Osteocyte (in vitro differentiated cells): ENCODE results near the gene NACC2. TPM values are rescaled to one million over a fixed set of nuclear protein-coding genes. Genes with fewer than 3 reads are reported as not detected.

ENCODE experiments used
- DNase-seq: peaks from one replicate; pipeline ENCODE4 v3.0.0; 2021; ENCODE audit warnings: mixed read lengths; ENCODE audit not compliant: unreplicated experiment; ENCODE audit errors: extremely low spot score
- H3K27ac Mint-ChIP-seq: one replicate; pipeline ENCODE4 v1.8.0; 2021; ENCODE audit warnings: mild to moderate bottlenecking, mixed read lengths; ENCODE audit not compliant: unreplicated experiment
- H3K27me3 Mint-ChIP-seq: one replicate; pipeline ENCODE4 v1.8.0; 2021; ENCODE audit warnings: mixed read lengths; ENCODE audit not compliant: unreplicated experiment
- H3K36me3 Mint-ChIP-seq: one replicate; pipeline ENCODE4 v1.8.0; 2021; ENCODE audit warnings: mixed read lengths; ENCODE audit not compliant: unreplicated experiment
- H3K4me1 Mint-ChIP-seq: one replicate; pipeline ENCODE4 v1.8.0; 2021; ENCODE audit warnings: mixed read lengths; ENCODE audit not compliant: unreplicated experiment
- H3K4me3 Mint-ChIP-seq: one replicate; pipeline ENCODE4 v1.8.0; 2021; ENCODE audit warnings: mild to moderate bottlenecking, moderate library complexity, mixed read lengths; ENCODE audit not compliant: unreplicated experiment
- H3K9me3 Mint-ChIP-seq: one replicate; pipeline ENCODE4 v1.8.0; 2021; ENCODE audit warnings: mixed read lengths; ENCODE audit not compliant: unreplicated experiment
- total RNA-seq: library from RNA; stranded (reverse); gene quantifications from 2 replicates; pipeline ENCODE4 v1.2.1, GENCODE V29; 2021
- TF ChIP-seq, protein P1 (sequence below): fragments of 200-600 bp; sonication (generic); IDR thresholded peaks from 2 replicates; pipeline ENCODE4 v1.5.0; 2021; ENCODE audit warnings: antibody characterized with exemption, mild to moderate bottlenecking, moderate library complexity

NACC2 gene
- total RNA-seq, 1 donor from 2014 or later: 40.1 TPM

DNA sequence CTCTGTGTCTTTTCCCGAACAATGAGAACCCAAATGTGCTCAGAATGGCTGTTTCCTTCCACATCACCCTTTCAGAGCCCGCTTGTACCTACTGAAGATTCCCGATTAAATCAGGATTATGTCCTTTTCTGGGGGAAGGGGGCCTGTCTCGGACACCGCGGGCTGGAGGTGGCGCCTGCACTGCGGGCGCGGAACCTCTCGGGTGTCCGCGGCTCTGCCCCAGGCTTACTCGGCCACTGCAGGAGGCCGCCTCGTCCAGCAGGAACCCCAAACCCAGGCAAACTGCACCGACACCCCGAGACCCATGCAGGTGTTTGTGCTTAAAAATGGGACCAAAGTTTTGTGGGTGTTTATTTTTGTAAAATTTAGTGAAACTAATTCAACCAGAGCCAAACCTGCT is 32.2 kb upstream of the NACC2 start:
- TF ChIP-seq, protein P1, sequence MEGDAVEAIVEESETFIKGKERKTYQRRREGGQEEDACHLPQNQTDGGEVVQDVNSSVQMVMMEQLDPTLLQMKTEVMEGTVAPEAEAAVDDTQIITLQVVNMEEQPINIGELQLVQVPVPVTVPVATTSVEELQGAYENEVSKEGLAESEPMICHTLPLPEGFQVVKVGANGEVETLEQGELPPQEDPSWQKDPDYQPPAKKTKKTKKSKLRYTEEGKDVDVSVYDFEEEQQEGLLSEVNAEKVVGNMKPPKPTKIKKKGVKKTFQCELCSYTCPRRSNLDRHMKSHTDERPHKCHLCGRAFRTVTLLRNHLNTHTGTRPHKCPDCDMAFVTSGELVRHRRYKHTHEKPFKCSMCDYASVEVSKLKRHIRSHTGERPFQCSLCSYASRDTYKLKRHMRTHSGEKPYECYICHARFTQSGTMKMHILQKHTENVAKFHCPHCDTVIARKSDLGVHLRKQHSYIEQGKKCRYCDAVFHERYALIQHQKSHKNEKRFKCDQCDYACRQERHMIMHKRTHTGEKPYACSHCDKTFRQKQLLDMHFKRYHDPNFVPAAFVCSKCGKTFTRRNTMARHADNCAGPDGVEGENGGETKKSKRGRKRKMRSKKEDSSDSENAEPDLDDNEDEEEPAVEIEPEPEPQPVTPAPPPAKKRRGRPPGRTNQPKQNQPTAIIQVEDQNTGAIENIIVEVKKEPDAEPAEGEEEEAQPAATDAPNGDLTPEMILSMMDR: no peak
- DNase-seq: no peak
- H3K9me3 Mint-ChIP-seq: peaks cover 5% of the 10 kb centered on the region
- no peaks in the 10 kb centered on the region for H3K36me3 Mint-ChIP-seq
- H3K27ac Mint-ChIP-seq: no peak overlapping the region
- H3K27me3 Mint-ChIP-seq: peaks cover 14% of the 10 kb centered on the region
- peaks cover 1% of the 10 kb centered on the region for H3K4me1 Mint-ChIP-seq
- H3K4me3 Mint-ChIP-seq: no peak overlapping the region

DNA sequence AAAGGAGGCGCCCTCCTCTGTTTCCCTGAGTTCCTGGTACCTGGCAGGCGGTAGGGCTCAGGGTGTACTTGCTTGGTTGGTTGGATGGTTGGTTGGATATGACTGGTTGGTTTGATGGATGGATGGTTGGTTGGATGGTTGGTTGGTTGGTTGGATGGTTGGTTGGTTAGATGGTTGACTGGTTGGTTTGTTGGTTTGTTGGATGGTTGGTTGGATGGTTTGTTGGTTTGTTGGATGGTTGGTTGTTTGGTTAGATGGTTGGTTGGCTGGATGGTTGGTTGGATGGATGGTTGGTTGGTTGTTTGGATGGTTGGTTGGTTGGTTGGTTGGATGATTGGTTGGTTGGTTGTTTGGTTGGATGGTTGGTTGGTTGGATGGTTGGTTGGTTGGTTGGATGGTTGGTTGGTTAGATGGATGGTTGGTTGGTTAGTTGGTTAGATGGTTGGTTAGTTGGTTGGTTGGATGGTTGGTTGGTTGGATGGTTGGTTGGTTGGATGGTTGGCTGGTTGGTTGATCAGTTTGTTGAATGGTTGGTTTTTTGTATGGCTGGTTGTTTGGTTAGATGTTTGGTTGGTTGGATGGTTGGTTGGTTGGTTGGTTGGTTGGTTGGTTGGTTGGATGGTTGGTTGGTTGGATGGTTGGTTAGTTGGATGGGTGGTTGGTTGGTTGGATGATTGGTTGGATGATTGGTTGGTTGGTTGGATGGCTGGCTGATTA is 30.0 kb upstream of the NACC2 start:
- peaks cover 11% of the 10 kb centered on the region for H3K27me3 Mint-ChIP-seq
- H3K27ac Mint-ChIP-seq: no peak overlapping the region
- no peak for DNase-seq
- H3K4me3 Mint-ChIP-seq: no peak overlapping the region
- H3K4me1 Mint-ChIP-seq: peaks cover 1% of the 10 kb centered on the region
- peaks cover 5% of the 10 kb centered on the region for H3K9me3 Mint-ChIP-seq
- TF ChIP-seq, protein P1: no peak
- no peaks in the 10 kb centered on the region for H3K36me3 Mint-ChIP-seq

DNA sequence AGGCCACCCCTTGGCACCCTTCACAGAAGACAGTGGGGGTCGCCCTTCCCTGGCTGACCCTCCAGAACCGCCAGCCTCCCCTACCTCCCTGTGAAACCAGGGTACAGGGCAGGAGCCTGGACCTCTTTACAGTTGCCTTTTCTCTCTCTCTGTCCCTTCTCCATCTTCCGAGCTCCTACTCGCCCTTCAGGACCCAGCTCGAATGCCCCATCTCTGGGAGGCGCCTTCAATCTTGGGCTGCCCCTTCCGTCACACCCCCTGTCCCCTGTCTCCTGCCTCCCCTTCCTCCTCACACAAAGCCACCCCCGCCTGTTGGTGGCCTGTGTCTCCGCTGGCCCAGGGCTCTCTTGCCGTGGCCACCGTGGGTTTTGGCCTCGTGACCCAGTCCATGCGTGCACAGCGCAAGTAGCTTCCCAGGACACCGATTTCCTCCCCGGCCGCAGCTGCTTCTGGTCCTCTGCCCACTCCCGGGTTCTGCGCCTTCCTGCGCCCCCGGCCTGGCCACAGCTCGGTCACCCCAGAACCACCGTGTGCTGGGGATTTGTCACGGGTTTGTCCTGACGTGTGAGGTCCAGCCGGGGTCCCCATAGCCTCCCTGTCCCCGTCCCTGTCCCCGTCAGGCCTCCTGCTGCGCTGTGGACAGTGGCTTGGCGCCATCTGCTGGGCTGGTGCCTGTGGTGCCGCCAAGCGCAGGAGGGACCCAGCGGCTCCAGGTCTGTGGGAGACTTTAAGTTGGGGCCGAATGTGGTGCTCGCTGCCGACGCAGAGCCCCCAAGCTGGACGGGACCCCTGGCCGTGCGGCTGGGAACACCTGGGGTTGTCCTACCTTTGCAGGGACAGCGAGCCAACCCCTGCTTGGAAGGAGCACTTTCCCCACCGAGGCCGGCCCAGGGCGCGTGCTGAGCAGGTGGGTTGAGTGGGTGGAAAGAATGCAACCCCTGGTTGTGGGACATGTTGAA is 27.6 kb upstream of the NACC2 start:
- H3K4me1 Mint-ChIP-seq: peaks cover 1% of the 10 kb centered on the region
- TF ChIP-seq, protein P1: peak; percentile 98
- DNase-seq: no peak
- peaks cover 3% of the 10 kb centered on the region for H3K27me3 Mint-ChIP-seq
- H3K36me3 Mint-ChIP-seq: no peaks in the 10 kb centered on the region
- peaks cover 5% of the 10 kb centered on the region for H3K9me3 Mint-ChIP-seq
- H3K27ac Mint-ChIP-seq: no peak overlapping the region
- no peak overlapping the region for H3K4me3 Mint-ChIP-seq

DNA sequence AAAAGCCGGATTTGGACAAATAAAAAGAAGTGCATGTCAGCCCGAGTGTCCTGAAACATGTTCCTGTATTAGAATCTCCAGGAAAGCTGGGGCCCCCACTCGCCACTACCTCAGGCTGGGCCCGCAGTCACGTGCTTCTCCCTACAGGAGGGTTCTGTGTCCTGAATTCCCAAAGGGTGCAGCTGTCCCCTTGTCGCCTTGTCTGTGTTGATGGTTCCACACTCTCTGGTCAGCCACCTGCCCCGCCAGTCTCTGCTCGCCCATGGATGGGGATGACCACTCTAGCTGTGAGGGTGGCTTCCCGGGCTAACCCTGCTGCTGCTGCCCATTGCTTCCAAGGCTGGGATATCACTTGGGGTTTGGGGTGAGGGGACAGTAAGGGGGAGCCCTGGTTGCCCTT is 26.7 kb upstream of the NACC2 start:
- peaks cover 5% of the 10 kb centered on the region for H3K9me3 Mint-ChIP-seq
- no peak overlapping the region for H3K4me3 Mint-ChIP-seq
- H3K27me3 Mint-ChIP-seq: no peaks in the 10 kb centered on the region
- no peaks in the 10 kb centered on the region for H3K36me3 Mint-ChIP-seq
- H3K27ac Mint-ChIP-seq: no peak overlapping the region
- no peak for DNase-seq
- TF ChIP-seq, protein P1: no peak
- H3K4me1 Mint-ChIP-seq: peaks cover 1% of the 10 kb centered on the region

DNA sequence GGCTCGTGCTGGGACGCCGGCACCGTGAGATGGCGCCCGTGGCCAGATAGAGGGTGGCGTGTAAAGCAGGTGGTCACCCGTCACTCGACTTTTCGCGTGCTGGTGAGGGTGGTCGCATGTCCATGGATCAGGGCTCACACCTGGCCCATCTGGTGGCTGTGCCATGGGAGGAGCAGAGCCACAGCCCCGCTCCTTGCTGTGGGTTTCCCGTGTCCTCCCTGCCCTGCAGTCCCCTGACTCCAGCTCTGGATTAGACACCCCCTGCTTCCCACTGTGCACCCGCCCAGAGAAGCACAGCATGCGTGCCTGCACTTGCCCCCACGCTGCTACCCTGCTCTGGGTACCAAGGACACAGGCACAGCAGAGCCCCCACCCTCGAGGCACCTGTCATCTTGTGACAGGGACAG is 25.4 kb upstream of the NACC2 start:
- Mint-ChIP-seq H3K36me3 (peaks cover 3% of the 10 kb centered on the region), H3K4me3 (peak overlapping the region; percentile 26), H3K4me1 (peaks cover 1% of the 10 kb centered on the region), H3K27ac (no peak overlapping the region), H3K9me3 (peaks cover 5% of the 10 kb centered on the region), H3K27me3 (no peaks in the 10 kb centered on the region)
- TF ChIP-seq, protein P1: no peak
- no peak for DNase-seq
